H1 (cell line): ENCODE data around the gene PPP1CA. TPM values are rescaled to one million over a fixed set of nuclear protein-coding genes. Genes with fewer than 3 reads are reported as not detected.

Source experiments
- BACH1 ChIP-seq: IDR thresholded peaks from 2 replicates; pipeline ENCODE4 v1.6.1; 2012; ENCODE audit warnings: low read length, improper control_type of control experiment
- CEBPB ChIP-seq: IDR thresholded peaks from 2 replicates; pipeline ENCODE4 v1.6.1; 2012; ENCODE audit warnings: low read depth, low read length
- HDAC2 ChIP-seq, 2 experiments: fragments of 300-600 bp in 1 of 2; sonication (generic) in 1 of 2; IDR thresholded peaks; 2 replicates each; pipeline ENCODE4 v1.6.1; 2011 to 2012; ENCODE audit warnings: low read depth in 2 of 2, low read length in 2 of 2, mild to moderate bottlenecking in 2 of 2, moderate library complexity in 2 of 2, borderline replicate concordance in 1 of 2, inconsistent platforms in 1 of 2
- KDM4A ChIP-seq: IDR thresholded peaks from one replicate; pipeline ENCODE4 v1.7.1; 2012; ENCODE audit warnings: low read depth, mild to moderate bottlenecking, moderate library complexity, low read length, inconsistent platforms; ENCODE audit not compliant: severe bottlenecking
- PHF8 ChIP-seq: fragments of 200-600 bp; sonication (generic); conservative IDR thresholded peaks from 2 replicates; pipeline ENCODE4 v1.7.1; 2012; ENCODE audit warnings: low read depth, mild to moderate bottlenecking, inconsistent platforms, low read length, moderate library complexity
- RFX5 ChIP-seq: IDR thresholded peaks from 2 replicates; pipeline ENCODE4 v1.6.1; 2011; ENCODE audit warnings: low read depth, low read length, improper control_type of control experiment, borderline replicate concordance
- SIRT6 ChIP-seq: IDR thresholded peaks from one replicate; pipeline ENCODE4 v1.7.1; 2012; ENCODE audit warnings: low read length, inconsistent platforms
- SRF ChIP-seq: IDR thresholded peaks from 2 replicates; pipeline ENCODE4 v1.6.1; 2011; ENCODE audit warnings: mild to moderate bottlenecking, low read depth, low read length, moderate library complexity
- SUZ12 ChIP-seq: fragments of 200-600 bp; sonication (generic); IDR thresholded peaks from 2 replicates; pipeline ENCODE4 v1.6.1; 2012; ENCODE audit warnings: mild to moderate bottlenecking, inconsistent platforms, low read length, moderate library complexity, mixed read lengths
- polyA plus RNA-seq, 7 experiments: library from polyadenylated mRNA; depleted of rRNA in 3 of 7; stranded (reverse) in 5 of 7; unstranded in 2 of 7; fragments of >200 nt in 5 of 7; fragments of 200-250 nt in 2 of 7; gene quantifications; 1 replicate in 5 of 7; 2 replicates in 1 of 7; 4 replicates in 1 of 7; pipeline versions ENCODE4 v1.2.1 to v1.2.3, GENCODE V29; 2011 to 2013; ENCODE audit warnings: missing spikeins in 2 of 7, mixed read lengths in 2 of 7
- total RNA-seq: library from RNA; stranded (reverse); fragmentation: NEBNext Ultra II Directional; extraction: Animal tissue kit (Norgen Biotek cat#: 25700); gene quantifications from 2 replicates; pipeline ENCODE4 v1.2.1, GENCODE V29; 2021
- TF ChIP-seq, protein P1 (sequence below): IDR thresholded peaks from 2 replicates; pipeline ENCODE4 v1.6.1; 2012; ENCODE audit warnings: inconsistent platforms

Gene PPP1CA
- total and polyA plus RNA-seq, 2 of the 8 experiments (the other 6 are each of a cell fraction or from before 2014, with no cell fraction given), result 198 to 359 TPM

DNA sequence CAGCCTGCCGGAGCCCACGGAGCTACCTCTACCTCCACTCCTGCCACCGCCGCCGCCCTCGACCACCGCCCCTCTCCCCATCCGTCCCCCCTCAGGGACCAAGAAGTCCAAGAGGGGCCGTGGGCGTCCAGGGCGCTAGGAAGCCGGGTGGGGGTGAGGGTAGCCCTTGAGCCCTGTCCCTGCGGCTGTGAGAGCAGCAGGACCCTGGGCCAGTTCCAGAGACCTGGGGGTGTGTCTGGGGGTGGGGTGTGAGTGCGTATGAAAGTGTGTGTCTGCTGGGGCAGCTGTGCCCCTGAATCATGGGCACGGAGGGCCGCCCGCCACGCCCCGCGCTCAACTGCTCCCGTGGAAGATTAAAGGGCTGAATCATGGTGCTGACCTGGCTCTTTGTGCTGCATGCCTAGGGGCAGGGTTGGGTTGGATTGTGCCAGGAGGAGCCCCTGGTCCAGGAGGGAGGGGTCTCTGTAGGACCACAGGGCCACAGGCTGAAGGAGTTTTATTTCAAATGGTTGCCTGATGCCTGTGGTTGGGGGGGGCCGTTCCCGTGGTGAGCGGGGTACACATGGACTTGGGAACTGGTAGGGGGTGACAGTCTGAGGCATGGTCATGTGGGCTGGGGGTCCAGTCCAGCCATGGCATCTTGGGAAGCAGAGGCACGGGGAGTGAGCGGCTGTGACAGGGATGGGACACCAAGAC is 33.5 kb upstream of the PPP1CA start (continued):
- TF ChIP-seq PHF8, result no peak
- no peak for TF ChIP-seq SUZ12
- no peak for TF ChIP-seq SIRT6
- TF ChIP-seq SRF, result no peak
- no peak for TF ChIP-seq RFX5
- no peak for TF ChIP-seq BACH1
- TF ChIP-seq KDM4A, result no peak
- no peak for TF ChIP-seq HDAC2 (IDR thresholded peaks at IDR 0.05; ENCODE audit: borderline replicate concordance in 1 of 2, low read depth in 2 of 2, low read length in 2 of 2)
- no peak for TF ChIP-seq CEBPB
- TF ChIP-seq, protein P1, sequence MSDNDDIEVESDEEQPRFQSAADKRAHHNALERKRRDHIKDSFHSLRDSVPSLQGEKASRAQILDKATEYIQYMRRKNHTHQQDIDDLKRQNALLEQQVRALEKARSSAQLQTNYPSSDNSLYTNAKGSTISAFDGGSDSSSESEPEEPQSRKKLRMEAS, result no peak
- TF ChIP-seq, all 59 proteins: peak for 0
